Erythroblast (primary cell): ENCODE results near the gene CRP.

Experiments used
- GATA1 ChIP-seq: IDR thresholded peaks from 2 replicates; pipeline ENCODE4 v1.6.1; 2011; ENCODE audit warnings: low read depth, mild to moderate bottlenecking, control low read depth, low read length, moderate library complexity
- POLR2A ChIP-seq: IDR thresholded peaks from 2 replicates; pipeline ENCODE4 v1.6.1; 2011; ENCODE audit warnings: mild to moderate bottlenecking, low read length

- TF ChIP-seq POLR2A = no peak
- TF ChIP-seq GATA1 = no peak
Observed at GRCh38 chr1:159715855-159716254, 1.5 kb upstream of the CRP start.
